ENCODE results near the gene EXTL1. TPM values are rescaled to one million over a fixed set of nuclear protein-coding genes. Genes with fewer than 3 reads are reported as not detected.

EXTL1 gene
- polyA plus RNA-seq, 1 donor (not counting 4 experiments of a cell fraction or from before 2014, with no cell fraction given) = 0.13 TPM

DNA sequence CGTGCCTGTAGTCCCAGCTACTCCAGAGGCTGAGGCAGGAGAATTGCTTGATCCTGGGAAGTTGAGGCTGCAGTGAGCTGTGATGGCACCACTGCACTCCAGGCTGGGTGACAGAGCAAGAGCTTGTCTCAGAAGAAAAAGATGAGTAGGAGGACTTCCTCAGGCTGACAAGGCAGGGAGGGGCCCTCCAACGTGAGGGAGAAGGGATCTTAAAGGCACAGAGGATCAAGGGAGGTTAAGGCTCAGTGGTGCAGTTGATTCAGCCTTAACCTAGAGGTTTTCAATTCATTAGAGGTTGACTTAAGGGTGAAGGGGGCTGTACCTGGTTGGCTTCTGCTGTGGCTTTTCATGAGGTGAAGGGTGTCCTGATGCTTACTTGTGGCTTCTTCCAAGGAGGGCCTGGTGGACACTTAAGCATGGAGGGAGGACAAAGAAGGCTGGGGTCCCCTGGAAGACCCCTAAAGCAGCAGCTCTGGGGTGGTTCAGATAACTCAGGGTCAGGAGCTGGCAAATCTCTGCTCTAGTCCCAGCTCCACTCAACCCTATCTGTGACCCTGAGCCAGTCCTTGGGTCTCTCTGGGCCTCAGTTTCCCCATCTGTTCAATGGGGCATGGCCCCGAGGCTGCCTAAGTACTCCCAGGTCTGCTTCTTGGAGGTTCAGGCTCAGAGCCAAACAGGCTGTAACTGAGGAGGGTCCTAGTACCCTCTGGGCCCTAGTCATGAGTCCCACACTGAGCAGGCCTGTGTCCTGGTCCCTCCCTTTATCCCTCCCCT lies 6.3 kb downstream of the EXTL1 start:
- no peak overlapping the region for H3K4me2 ChIP-seq (ENCODE audit: control insufficient read depth, extremely low read depth, insufficient read depth, low read depth, low read length)
- DNase-seq (ENCODE audit: low read depth, low spot score) = no peak

DNA sequence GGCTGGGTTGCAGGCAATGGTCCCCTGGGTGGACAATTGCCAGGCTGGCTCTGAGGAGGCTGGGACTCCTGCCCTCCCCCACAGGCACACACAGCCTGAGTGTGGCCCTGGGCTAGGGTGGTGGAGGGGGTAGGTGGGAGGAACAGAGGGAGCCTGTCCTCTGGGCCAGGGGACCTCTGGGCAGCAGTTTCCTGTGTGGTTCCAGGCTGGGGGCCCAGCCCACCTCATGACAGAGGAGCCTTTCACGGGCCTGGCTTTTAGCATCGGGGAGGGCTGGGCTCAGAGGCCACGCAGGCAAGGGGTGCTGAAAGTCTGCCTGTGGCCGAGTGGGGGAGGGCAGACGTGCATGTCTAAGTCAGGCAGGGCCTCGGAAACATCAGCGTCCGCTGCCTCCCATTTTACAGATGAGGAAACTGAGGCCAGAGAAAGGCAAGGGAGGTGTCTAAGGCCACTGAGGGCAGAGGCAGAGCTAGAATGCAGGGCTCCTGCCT lies 7.0 kb downstream of the EXTL1 start:
- no peak overlapping the region for H3K9ac ChIP-seq (ENCODE audit: control insufficient read depth, extremely low read depth, insufficient read depth, low read length)
- H3K27me3 ChIP-seq (ENCODE audit: control insufficient read depth, extremely low read depth, insufficient read depth, low read length) = no peaks in the 10 kb centered on the region
- TF ChIP-seq, protein P1, sequence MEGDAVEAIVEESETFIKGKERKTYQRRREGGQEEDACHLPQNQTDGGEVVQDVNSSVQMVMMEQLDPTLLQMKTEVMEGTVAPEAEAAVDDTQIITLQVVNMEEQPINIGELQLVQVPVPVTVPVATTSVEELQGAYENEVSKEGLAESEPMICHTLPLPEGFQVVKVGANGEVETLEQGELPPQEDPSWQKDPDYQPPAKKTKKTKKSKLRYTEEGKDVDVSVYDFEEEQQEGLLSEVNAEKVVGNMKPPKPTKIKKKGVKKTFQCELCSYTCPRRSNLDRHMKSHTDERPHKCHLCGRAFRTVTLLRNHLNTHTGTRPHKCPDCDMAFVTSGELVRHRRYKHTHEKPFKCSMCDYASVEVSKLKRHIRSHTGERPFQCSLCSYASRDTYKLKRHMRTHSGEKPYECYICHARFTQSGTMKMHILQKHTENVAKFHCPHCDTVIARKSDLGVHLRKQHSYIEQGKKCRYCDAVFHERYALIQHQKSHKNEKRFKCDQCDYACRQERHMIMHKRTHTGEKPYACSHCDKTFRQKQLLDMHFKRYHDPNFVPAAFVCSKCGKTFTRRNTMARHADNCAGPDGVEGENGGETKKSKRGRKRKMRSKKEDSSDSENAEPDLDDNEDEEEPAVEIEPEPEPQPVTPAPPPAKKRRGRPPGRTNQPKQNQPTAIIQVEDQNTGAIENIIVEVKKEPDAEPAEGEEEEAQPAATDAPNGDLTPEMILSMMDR (optimal IDR thresholded peaks at IDR 0.05 in 1 of 3, IDR thresholded peaks at IDR 0.05 in 1 of 3, conservative IDR thresholded peaks at IDR 0.05 in 1 of 3; ENCODE audit: extremely low read depth in 1 of 3, insufficient read depth in 2 of 3, low read length in 3 of 3) = no peak
- TF ChIP-seq EZH2 (IDR thresholded peaks at IDR 0.05; ENCODE audit: low read length) = no peak
- H3K36me3 ChIP-seq (ENCODE audit: control insufficient read depth in 2 of 2, extremely low read depth in 1 of 2, insufficient read depth in 2 of 2, low read length in 2 of 2) = no peaks in the 10 kb centered on the region
- H3K9me3 ChIP-seq (ENCODE audit: control insufficient read depth, low read depth, low read length) = no peaks in the 10 kb centered on the region
- H3K4me3 ChIP-seq (ENCODE audit: control insufficient read depth in 2 of 3, extremely low read depth in 1 of 3, insufficient read depth in 2 of 3, low read depth in 1 of 3, low read length in 3 of 3) = no peak overlapping the region
- FAIRE-seq (no peak), DNase-seq (ENCODE audit: low read depth, low spot score) (no peak)
- no peaks in the 10 kb centered on the region for H3K79me2 ChIP-seq (ENCODE audit: control insufficient read depth, insufficient read depth, low read length)
- H3K9me1 ChIP-seq (ENCODE audit: control insufficient read depth, extremely low read depth, insufficient read depth, low read length) = no peaks in the 10 kb centered on the region
- dilution Hi-C loops (cut with MboI; ENCODE audit: extremely low pct_ligation_motif_present, low sequenced_read_pairs) = no loop called here
- H3K27ac ChIP-seq (ENCODE audit: control insufficient read depth, insufficient read depth, low read length) = no peak overlapping the region
- H3K4me2 ChIP-seq (ENCODE audit: control insufficient read depth, extremely low read depth, insufficient read depth, low read depth, low read length) = no peak overlapping the region
- H2AFZ ChIP-seq (ENCODE audit: control insufficient read depth, low read length) = no peak overlapping the region
- H3K4me1 ChIP-seq (ENCODE audit: control insufficient read depth, extremely low read depth, insufficient read depth, low read length) = no peaks in the 10 kb centered on the region
- H4K20me1 ChIP-seq (ENCODE audit: control insufficient read depth, extremely low read depth, insufficient read depth, low read length) = no peaks in the 10 kb centered on the region

More for the DNA sequence above, 6.3 kb downstream of the EXTL1 start:
- Histone ChIP-seq H3K4me1 (ENCODE audit: control insufficient read depth, extremely low read depth, insufficient read depth, low read length) (no peaks in the 10 kb centered on the region), H3K9ac (ENCODE audit: control insufficient read depth, extremely low read depth, insufficient read depth, low read length) (no peak overlapping the region), H4K20me1 (ENCODE audit: control insufficient read depth, extremely low read depth, insufficient read depth, low read length) (no peaks in the 10 kb centered on the region), H3K4me3 (ENCODE audit: control insufficient read depth in 2 of 3, extremely low read depth in 1 of 3, insufficient read depth in 2 of 3, low read depth in 1 of 3, low read length in 3 of 3) (no peak overlapping the region), H3K36me3 (ENCODE audit: control insufficient read depth in 2 of 2, extremely low read depth in 1 of 2, insufficient read depth in 2 of 2, low read length in 2 of 2) (no peaks in the 10 kb centered on the region), H3K79me2 (ENCODE audit: control insufficient read depth, insufficient read depth, low read length) (no peaks in the 10 kb centered on the region), H3K27me3 (ENCODE audit: control insufficient read depth, extremely low read depth, insufficient read depth, low read length) (no peaks in the 10 kb centered on the region), H3K9me3 (ENCODE audit: control insufficient read depth, low read depth, low read length) (no peaks in the 10 kb centered on the region), H3K9me1 (ENCODE audit: control insufficient read depth, extremely low read depth, insufficient read depth, low read length) (no peaks in the 10 kb centered on the region), H3K27ac (ENCODE audit: control insufficient read depth, insufficient read depth, low read length) (no peak overlapping the region), H2AFZ (ENCODE audit: control insufficient read depth, low read length) (no peak overlapping the region)
- dilution Hi-C loops (cut with MboI; ENCODE audit: extremely low pct_ligation_motif_present, low sequenced_read_pairs) = no loop called here
- FAIRE-seq = no peak
- TF ChIP-seq EZH2 (IDR thresholded peaks at IDR 0.05; ENCODE audit: low read length) = no peak
- TF ChIP-seq, protein P1 (optimal IDR thresholded peaks at IDR 0.05 in 1 of 3, IDR thresholded peaks at IDR 0.05 in 1 of 3, conservative IDR thresholded peaks at IDR 0.05 in 1 of 3; ENCODE audit: extremely low read depth in 1 of 3, insufficient read depth in 2 of 3, low read length in 3 of 3) = no peak
